Endodermal cell (in vitro differentiated cells): ENCODE results near the gene USP13. TPM values are rescaled to one million over a fixed set of nuclear protein-coding genes. Genes with fewer than 3 reads are reported as not detected.

Experiments used
- DNase-seq: peaks from one replicate; pipeline ENCODE4 v3.0.0-alpha.2; 2017
- H3K27ac ChIP-seq: 2 replicates; pipeline ENCODE4 v1.5.1; 2013; ENCODE audit warnings: mild to moderate bottlenecking, low read depth, low read length, moderate library complexity
- H3K27me3 ChIP-seq: 2 replicates; pipeline ENCODE4 v1.6.1; 2013; ENCODE audit warnings: mild to moderate bottlenecking, low read length, moderate library complexity; ENCODE audit not compliant: insufficient read depth, control insufficient read depth, poor library complexity, severe bottlenecking
- H3K36me3 ChIP-seq: 2 replicates; pipeline ENCODE4 v1.7.0; 2013; ENCODE audit warnings: mild to moderate bottlenecking, low read length, moderate library complexity; ENCODE audit not compliant: control insufficient read depth, insufficient read depth
- H3K4me1 ChIP-seq: one replicate; pipeline ENCODE4 v1.7.0; 2013; ENCODE audit warnings: low read length; ENCODE audit not compliant: control insufficient read depth, insufficient read depth
- H3K4me3 ChIP-seq: 2 replicates; pipeline ENCODE4 v1.5.1; 2013; ENCODE audit warnings: mild to moderate bottlenecking, low read length, moderate library complexity
- H3K9ac ChIP-seq: 2 replicates; pipeline ENCODE4 v1.6.1; 2013; ENCODE audit warnings: mild to moderate bottlenecking, low read length, moderate library complexity; ENCODE audit not compliant: poor library complexity, severe bottlenecking; ENCODE audit errors: extremely low read depth
- H3K9me3 ChIP-seq: 2 replicates; pipeline ENCODE4 v1.6.1; 2013; ENCODE audit warnings: mild to moderate bottlenecking, low read length, moderate library complexity; ENCODE audit not compliant: control insufficient read depth
- H3K27ac Mint-ChIP-seq: 2 replicates; pipeline ENCODE4 v1.8.0; 2020; ENCODE audit warnings: mixed read lengths
- H3K27me3 Mint-ChIP-seq: 2 replicates; pipeline ENCODE4 v1.8.0; 2021; ENCODE audit warnings: mild to moderate bottlenecking, mixed read lengths; ENCODE audit not compliant: insufficient read depth
- H3K36me3 Mint-ChIP-seq: 2 replicates; pipeline ENCODE4 v1.8.0; 2020; ENCODE audit warnings: low read depth, mixed read lengths
- H3K4me1 Mint-ChIP-seq: 2 replicates; pipeline ENCODE4 v1.8.0; 2020; ENCODE audit warnings: mixed read lengths
- H3K4me3 Mint-ChIP-seq: 2 replicates; pipeline ENCODE4 v1.8.0; 2020; ENCODE audit warnings: mild to moderate bottlenecking, moderate library complexity, mixed read lengths
- H3K9me3 Mint-ChIP-seq: 2 replicates; pipeline ENCODE4 v1.8.0; 2020; ENCODE audit warnings: mild to moderate bottlenecking, mixed read lengths
- CTCF ChIP-seq: fragments of 200-600 bp; sonication (generic); conservative IDR thresholded peaks from 2 replicates; pipeline ENCODE4 v1.5.0; 2021; ENCODE audit warnings: antibody characterized with exemption, mild to moderate bottlenecking
- WGBS, 2 experiments: methylation state at CpG; one replicate each; pipeline versions ENCODE4 v1.1.5 to v1.1.7; 2013; ENCODE audit warnings: missing lambda C conversion rate in 2 of 2, mixed read lengths in 1 of 2; ENCODE audit not compliant: insufficient coverage in 1 of 2, insufficient read length in 1 of 2; 5-methylcytosine and 5-hydroxymethylcytosine counted together
- total RNA-seq, 2 donors: library from RNA; stranded (reverse); fragmentation: NEBNext Ultra II Directional in 1 of 2; extraction: Animal tissue kit (Norgen Biotek cat#: 25700) in 1 of 2; gene quantifications; 2 replicates in 1 of 2; 3 replicates in 1 of 2; pipeline ENCODE4 v1.2.1, GENCODE V29; 2021

The USP13 gene
- total RNA-seq, 2 donors from 2014 or later, result 24.7 to 25.5 TPM

GRCh38 chr3:179702271-179702947 lies 49.6 kb downstream of the USP13 start:
- no peaks in the 10 kb centered on the region for H3K27me3 Mint-ChIP-seq
- H3K36me3 ChIP-seq, result peaks cover 21% of the 10 kb centered on the region
- H3K36me3 Mint-ChIP-seq, result peaks cover 17% of the 10 kb centered on the region
- H3K4me3 Mint-ChIP-seq, result no peak overlapping the region
- no peaks in the 10 kb centered on the region for H3K9me3 ChIP-seq
- H3K27me3 ChIP-seq, result no peaks in the 10 kb centered on the region
- 99 to 100% methylated on average over 1 to 6 of the region's 6 CpGs for WGBS, 2 experiments
- H3K9me3 Mint-ChIP-seq, result no peaks in the 10 kb centered on the region
- no peak overlapping the region for H3K27ac ChIP-seq
- no peak overlapping the region for H3K27ac Mint-ChIP-seq
- TF ChIP-seq CTCF, result no peak
- no peak for DNase-seq
- no peak overlapping the region for H3K9ac ChIP-seq
- peaks cover 2% of the 10 kb centered on the region for H3K4me1 ChIP-seq
- H3K4me3 ChIP-seq, result no peak overlapping the region
- H3K4me1 Mint-ChIP-seq, result peaks cover 11% of the 10 kb centered on the region

- no peaks in the 10 kb centered on the region for H3K27me3 Mint-ChIP-seq
- no peaks in the 10 kb centered on the region for H3K9me3 ChIP-seq
- no peak overlapping the region for H3K27ac Mint-ChIP-seq
- WGBS, 2 experiments, result 96 to 100% methylated on average over 3 of the region's 3 CpGs
- no peaks in the 10 kb centered on the region for H3K9me3 Mint-ChIP-seq
- DNase-seq, result no peak
- no peak overlapping the region for H3K4me3 ChIP-seq
- no peak overlapping the region for H3K27ac ChIP-seq
- H3K4me1 ChIP-seq, result peaks cover 2% of the 10 kb centered on the region
- H3K4me1 Mint-ChIP-seq, result peaks cover 4% of the 10 kb centered on the region
- H3K36me3 Mint-ChIP-seq, result peaks cover 27% of the 10 kb centered on the region
- H3K36me3 ChIP-seq, result peaks cover 30% of the 10 kb centered on the region
- no peak overlapping the region for H3K4me3 Mint-ChIP-seq
- no peak overlapping the region for H3K9ac ChIP-seq
- no peak for TF ChIP-seq CTCF
- no peaks in the 10 kb centered on the region for H3K27me3 ChIP-seq
These were observed 51.0 kb downstream of the USP13 start for GRCh38 chr3:179703816-179704215.

GRCh38 chr3:179706233-179706632 lies 53.4 kb downstream of the USP13 start:
- no peak for DNase-seq
- Mint-ChIP-seq H3K27ac (no peak overlapping the region), H3K4me3 (no peak overlapping the region), H3K36me3 (peaks cover 28% of the 10 kb centered on the region), H3K27me3 (no peaks in the 10 kb centered on the region), H3K4me1 (peaks cover 20% of the 10 kb centered on the region), H3K9me3 (no peaks in the 10 kb centered on the region)
- Histone ChIP-seq H3K9me3 (no peaks in the 10 kb centered on the region), H3K27me3 (no peaks in the 10 kb centered on the region), H3K36me3 (peaks cover 41% of the 10 kb centered on the region), H3K4me1 (peaks cover 6% of the 10 kb centered on the region), H3K4me3 (no peak overlapping the region), H3K27ac (no peak overlapping the region), H3K9ac (no peak overlapping the region)
- no peak for TF ChIP-seq CTCF
- 90 to 100% methylated on average over 1 of the region's 1 CpG for WGBS, 2 experiments
